Erythroblast (primary cell): Measurements from ENCODE around the gene RNF8.

Experiments used
- GATA1 ChIP-seq: IDR thresholded peaks from 2 replicates; pipeline ENCODE4 v1.6.1; 2011; ENCODE audit warnings: low read depth, mild to moderate bottlenecking, control low read depth, low read length, moderate library complexity
- POLR2A ChIP-seq: IDR thresholded peaks from 2 replicates; pipeline ENCODE4 v1.6.1; 2011; ENCODE audit warnings: mild to moderate bottlenecking, low read length

- TF ChIP-seq POLR2A (no peak), GATA1 (no peak)
These were observed 29.4 kb downstream of the RNF8 start for GRCh38 chr6:37382994-37383765.
